Left lobe of liver (tissue), 2 donors: ENCODE results near the gene FUS. TPM values are rescaled to one million over a fixed set of nuclear protein-coding genes. Genes with fewer than 3 reads are reported as not detected.
"Not testable (repeated sequence)": the region's sequence is repeated elsewhere in the genome, so short reads cannot be mapped to it uniquely, and the experiment has no call there.

Source experiments
- ATAC-seq: fragments of 200-7000 bp; cut with Tn5 transposase; one replicate; pipeline ENCODE4 v1.9.1; 2020; ENCODE audit warnings: mild to moderate bottlenecking, moderate library complexity
- DNase-seq: peaks from one replicate; pipeline ENCODE4 v3.0.0-alpha.2; 2020; ENCODE audit warnings: low spot score
- total RNA-seq: library from RNA; stranded (reverse); gene quantifications from one replicate; pipeline ENCODE4 v1.2.1, GENCODE V29; 2021
- donor health status: DM: no; HTN: no; CAD: no; lungs with moderate emphysema.
- donor health status: DM: no; HTN: yes; CAD: no.

Gene FUS
- total RNA-seq, 1 donor from 2014 or later = 43.5 TPM

GRCh38 chr16:31184888-31185287 lies 4.9 kb downstream of the FUS start:
- no peak for DNase-seq
- ATAC-seq = no peak

DNA sequence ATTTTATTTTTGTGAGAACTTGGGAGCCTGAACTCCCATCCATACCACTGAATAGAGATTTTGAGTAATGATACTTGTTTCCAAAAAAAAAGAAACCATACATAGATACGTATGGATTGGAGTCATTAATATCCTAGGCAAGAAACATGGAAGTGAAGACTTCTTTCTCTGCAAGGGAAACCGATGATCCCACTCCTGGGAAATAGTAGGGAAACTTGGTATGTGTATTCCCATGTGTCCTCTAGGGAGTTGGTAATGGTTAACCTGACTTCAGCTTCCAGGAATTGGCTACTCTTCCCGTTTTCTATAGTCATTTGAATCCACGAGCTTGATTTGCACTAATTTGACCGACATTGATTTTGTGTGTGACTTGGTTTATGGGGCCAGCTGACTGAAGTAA lies 5.4 kb downstream of the FUS start:
- DNase-seq = no peak

GRCh38 chr16:31186176-31186575 lies 6.2 kb downstream of the FUS start:
- DNase-seq = no peak
- no peak for ATAC-seq

More for the DNA sequence above, 5.4 kb downstream of the FUS start:
- ATAC-seq = no peak

DNA sequence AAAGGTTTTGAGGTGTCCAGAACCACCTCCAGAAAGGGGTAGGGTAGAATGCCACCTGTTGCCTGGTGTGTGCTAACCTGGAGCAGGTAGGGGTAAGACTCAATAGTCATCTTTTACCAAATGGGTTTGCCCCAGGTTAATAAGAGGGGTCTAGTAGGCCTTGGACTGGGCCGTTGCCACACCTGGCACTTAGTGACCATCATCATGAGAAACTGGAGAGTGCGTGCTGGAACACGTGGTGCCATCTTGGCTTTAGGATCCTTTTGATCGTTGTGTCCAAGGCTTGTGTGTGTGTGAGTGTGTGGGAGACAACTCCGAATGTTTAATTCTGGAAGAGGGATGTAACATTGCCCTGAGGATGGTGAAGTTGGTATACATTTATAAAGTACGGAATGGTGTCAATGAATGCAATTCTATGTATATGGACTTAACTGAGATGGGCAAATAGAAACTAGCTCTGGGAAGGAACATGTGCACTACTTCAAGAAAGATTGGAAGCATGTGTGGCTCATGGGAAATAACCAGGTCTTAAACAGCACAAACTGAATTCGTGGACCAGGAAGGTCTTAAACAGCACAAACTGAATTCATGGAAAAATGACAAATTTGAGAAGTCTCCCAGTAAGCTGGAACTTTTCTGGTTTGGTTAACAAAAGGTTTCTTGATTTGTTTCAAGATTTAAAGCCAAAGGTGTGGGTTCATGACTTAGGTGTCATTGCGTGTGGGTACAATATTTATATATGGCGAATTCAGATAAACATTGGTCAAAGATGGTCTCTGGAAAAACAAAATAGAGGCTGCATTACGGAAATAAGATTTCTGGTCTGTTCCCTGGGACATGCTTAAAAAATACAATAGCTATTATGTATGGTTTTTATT lies 7.2 kb downstream of the FUS start:
- ATAC-seq (no peak), DNase-seq (no peak)

DNA sequence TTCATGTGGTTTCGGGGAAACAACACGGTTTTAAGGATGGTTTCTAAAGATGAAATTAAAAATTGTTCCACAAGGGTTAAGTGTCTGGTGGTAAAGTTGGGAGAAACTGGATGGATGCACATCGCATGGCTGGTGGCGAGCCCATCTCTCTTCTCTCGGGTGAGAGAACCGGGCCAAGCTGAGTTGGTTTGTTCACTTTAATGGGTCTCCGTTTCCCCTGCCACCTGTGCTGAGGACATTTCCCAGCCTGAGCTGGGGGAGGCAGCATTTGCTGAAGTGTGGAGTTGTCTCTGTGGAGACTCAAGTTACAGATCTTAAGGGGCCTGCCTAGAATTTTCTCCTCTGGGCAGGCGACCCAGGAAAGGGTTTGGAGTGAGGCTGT lies 7.9 kb downstream of the FUS start:
- DNase-seq = no peak
- ATAC-seq = no peak

DNA sequence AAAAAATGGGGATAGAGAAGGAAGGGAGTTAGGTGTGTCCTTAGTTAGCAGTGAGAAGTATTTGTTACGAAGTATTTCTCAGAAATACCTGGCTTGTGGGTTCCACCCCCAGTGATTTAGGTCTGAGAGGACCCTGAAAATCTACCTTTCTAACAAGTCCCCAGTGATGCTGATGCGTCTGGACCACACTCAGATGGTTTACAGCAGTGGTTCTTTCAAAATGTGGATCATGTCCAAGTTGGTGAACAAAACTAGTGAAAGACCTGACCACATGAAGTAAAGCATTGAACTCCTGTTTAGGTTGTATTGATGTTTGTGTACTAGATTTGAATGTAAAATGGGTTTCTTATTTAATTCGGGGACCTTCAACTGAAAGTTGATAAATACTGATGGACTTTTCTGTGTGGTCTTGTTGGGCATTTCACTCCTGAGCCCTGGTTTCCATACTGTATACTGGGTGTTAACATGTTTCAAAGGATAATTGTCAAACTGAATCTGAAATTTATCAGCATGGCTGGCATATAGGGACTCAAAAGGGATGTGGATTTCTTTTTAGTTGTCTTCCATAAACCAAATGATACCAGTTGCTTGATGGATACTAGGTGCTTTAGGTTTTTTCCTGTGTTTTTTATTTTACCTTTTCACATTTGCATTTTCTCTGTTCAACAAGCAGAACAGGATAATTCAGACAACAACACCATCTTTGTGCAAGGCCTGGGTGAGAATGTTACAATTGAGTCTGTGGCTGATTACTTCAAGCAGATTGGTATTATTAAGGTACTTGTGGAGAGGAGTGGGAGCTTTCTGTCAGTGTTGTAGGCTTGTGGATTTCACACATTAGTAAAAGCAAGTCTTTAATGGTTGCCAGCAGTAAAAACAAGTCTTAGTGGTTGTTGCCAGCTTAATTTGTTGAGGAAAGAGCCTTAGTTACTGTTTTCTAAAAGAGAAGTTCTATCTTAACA lies 8.8 kb downstream of the FUS start:
- DNase-seq = no peak
- no peak for ATAC-seq

GRCh38 chr16:31189412-31189778 lies 9.5 kb downstream of the FUS start:
- DNase-seq (no peak), ATAC-seq (no peak)

DNA sequence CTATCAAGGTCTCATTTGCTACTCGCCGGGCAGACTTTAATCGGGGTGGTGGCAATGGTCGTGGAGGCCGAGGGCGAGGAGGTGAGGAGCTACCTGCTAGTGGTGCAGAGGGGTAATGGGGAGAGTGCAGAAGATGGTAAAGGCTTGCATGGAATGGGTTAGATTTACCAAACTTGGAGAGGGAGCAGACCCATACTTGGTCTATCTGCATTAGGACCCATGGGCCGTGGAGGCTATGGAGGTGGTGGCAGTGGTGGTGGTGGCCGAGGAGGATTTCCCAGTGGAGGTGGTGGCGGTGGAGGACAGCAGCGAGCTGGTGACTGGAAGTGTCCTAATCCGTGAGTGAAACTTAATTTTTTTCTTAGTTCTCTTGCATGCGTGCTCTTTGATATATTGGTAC lies 10.1 kb downstream of the FUS start:
- ATAC-seq (no peak), DNase-seq (no peak)

GRCh38 chr16:31190818-31191444 lies 11.0 kb downstream of the FUS start:
- ATAC-seq (no peak), DNase-seq (no peak)

- DNase-seq = no peak
These were observed 11.9 kb downstream of the FUS start for GRCh38 chr16:31191697-31192428.

GRCh38 chr16:31192856-31193642 lies 13.1 kb downstream of the FUS start:
- ATAC-seq = no peak
- no peak for DNase-seq

More at GRCh38 chr16:31191697-31192428, 11.9 kb downstream of the FUS start:
- ATAC-seq = no peak

DNA sequence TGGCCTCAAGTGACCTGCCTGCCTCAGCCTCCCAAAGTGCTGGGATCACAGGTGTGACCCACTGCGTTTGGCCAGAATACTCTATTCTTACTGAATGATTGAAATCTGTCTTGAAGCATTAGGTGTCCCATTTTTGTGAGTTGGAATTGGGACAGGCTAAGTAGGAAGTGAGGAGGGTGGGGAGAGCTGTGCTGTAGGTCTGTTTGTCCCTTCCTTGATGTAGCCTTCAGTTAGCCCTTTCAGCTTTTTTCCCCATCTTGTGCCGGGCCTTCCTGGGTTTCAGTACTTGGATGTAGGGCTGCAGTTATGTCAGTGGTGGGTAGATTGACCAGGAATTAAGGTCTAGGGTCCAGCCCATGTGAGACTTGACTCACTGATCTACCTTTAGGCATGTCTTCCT lies 13.9 kb downstream of the FUS start:
- ATAC-seq (no peak), DNase-seq (no peak)

- no peak for ATAC-seq
- no peak for DNase-seq
These were observed 15.0 kb downstream of the FUS start for GRCh38 chr16:31194898-31195297.

DNA sequence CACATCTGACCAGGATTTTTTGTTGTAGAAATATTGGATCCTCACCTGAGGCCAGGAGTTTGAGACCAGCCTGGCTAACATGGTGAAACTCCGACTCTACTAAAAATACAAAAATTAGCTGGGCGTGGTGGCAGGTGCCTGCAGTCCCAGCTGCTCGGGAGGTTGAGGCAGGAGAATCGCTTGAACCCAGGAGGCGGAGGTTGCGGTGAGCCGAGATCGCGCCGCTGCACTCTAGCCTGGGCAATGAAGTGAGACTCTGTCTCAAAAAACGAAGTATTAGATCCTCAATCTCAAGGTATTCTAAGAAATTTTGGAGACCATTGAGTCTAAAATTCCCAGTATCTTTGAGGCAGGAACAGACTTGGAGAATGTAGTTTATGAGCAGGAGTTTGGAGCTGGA lies 15.9 kb downstream of the FUS start:
- not testable (repeated sequence) for ATAC-seq, DNase-seq

GRCh38 chr16:31196324-31197088 lies 16.6 kb downstream of the FUS start:
- ATAC-seq = peak; percentile 19
- DNase-seq = no peak

- no peak for ATAC-seq
- DNase-seq = no peak
These were observed 18.4 kb downstream of the FUS start for GRCh38 chr16:31198207-31198882.

GRCh38 chr16:31199430-31200041 lies 19.6 kb downstream of the FUS start:
- ATAC-seq (no peak), DNase-seq (no peak)

DNA sequence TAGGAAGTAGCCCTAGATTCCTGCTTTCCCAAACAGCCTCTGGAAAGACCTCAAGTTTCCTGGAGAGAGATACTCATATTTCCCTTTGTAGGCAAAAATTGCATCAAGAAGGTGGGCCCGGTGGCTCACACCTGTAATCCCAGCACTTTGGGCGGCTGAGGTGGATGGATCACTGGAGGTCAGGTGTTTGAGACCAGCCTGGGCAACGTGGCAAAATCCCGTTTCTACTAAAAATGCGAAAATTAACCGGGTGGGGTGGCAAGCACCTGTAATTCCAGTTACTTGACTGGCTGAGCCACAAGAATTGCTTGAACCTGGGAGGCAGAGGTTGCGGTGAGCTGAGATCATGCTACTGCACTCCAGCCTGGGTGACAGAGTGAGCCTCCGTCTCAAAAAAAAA lies 20.2 kb downstream of the FUS start:
- not testable (repeated sequence) for DNase-seq, ATAC-seq
